ENCODE measurements around the gene GFPT2. TPM values are rescaled to one million over a fixed set of nuclear protein-coding genes. Genes with fewer than 3 reads are reported as not detected.

Gene GFPT2
- total and polyA plus RNA-seq, 2 of the 4 experiments (the other 2 are of a cell fraction): 20.3 to 20.8 TPM

DNA sequence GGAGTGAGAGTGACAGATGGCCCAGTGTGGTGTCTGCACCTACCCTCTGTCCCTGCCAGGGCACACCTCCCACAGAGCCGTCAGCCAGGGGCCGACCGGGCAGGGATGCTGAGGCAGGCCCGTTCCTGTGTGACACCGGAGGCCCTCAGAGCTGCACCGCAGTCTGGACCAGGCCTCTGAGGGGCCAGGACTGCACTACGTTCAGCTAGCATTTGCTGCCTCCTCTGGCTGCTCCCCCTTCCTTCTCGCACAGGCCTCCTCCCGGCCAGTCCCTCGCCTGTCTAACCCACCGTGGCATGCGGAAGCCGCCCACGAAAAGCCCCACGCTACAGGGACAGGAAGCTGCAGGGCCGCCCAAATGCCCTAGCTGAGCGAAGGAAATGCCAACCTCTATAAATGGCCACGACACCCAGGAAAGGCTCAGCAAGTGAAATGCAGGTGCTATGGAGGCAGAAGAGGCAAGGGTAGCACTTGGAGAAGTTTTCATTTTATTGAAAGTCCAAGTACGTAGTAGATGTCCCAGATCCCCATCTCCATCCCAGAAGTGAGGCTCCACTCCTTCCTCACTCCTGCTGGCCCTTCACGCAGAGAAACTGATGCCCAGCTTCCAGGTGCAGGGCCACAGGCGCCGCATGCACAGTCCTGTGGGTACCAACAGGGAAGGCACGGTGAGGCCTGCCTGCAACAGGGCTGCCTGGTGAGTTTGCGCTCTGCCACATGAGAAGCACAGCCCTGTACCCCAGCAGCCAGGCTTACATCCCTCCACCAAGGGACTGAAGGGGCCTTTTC, 99.9 kb downstream of the GFPT2 start:
- intact Hi-C loops (cut with micrococcal nuclease): no loop called here
- Histone ChIP-seq H3K4me1 (ENCODE audit: control insufficient read depth, insufficient read depth, low read length) (no peaks in the 10 kb centered on the region), H2AK5ac (ENCODE audit: low read depth, low read length) (no peak overlapping the region), H3K9me3 (ENCODE audit: control insufficient read depth, insufficient read depth, low read length) (peaks cover 75% of the 10 kb centered on the region), H2AK9ac (replicated peaks; ENCODE audit: low read depth, low read length, poor library complexity) (no peak overlapping the region), H4K5ac (ENCODE audit: low read depth, low read length) (no peak overlapping the region), H3K4me3 (ENCODE audit: insufficient read depth, low read depth, low read length) (no peak overlapping the region), H3K4me2 (ENCODE audit: low read depth, low read length) (no peak overlapping the region), H4K20me1 (ENCODE audit: insufficient read depth, low read length) (no peaks in the 10 kb centered on the region), H3K23ac (ENCODE audit: low read depth, low read length) (no peak overlapping the region), H3K9ac (ENCODE audit: low read depth, low read length) (no peak overlapping the region), H3K27me3 (ENCODE audit: control insufficient read depth, insufficient read depth, low read length) (no peaks in the 10 kb centered on the region), H3K27ac (ENCODE audit: insufficient read depth, low read length) (no peak overlapping the region), H4K8ac (ENCODE audit: low read depth in 2 of 2, low read length in 2 of 2) (no peak overlapping the region), H3K14ac (replicated peaks; ENCODE audit: low read depth, low read length) (no peak overlapping the region), H2BK5ac (ENCODE audit: low read depth, low read length, poor library complexity, severe bottlenecking) (no peak overlapping the region), H3K4ac (ENCODE audit: low read depth, low read length) (no peak overlapping the region), H2BK15ac (ENCODE audit: low read depth, low read length) (no peak overlapping the region), H2BK120ac (ENCODE audit: low read depth, low read length) (no peak overlapping the region), H3K18ac (ENCODE audit: low read depth, low read length) (no peak overlapping the region), H4K91ac (ENCODE audit: insufficient read depth, low read depth, low read length) (no peak overlapping the region), H3K36me3 (ENCODE audit: control insufficient read depth, insufficient read depth, low read length) (peaks cover 54% of the 10 kb centered on the region), H3K9me1 (ENCODE audit: insufficient read depth, low read length) (no peaks in the 10 kb centered on the region), H3K56ac (ENCODE audit: extremely low read depth, insufficient read depth, low read length) (no peak overlapping the region), H2BK20ac (ENCODE audit: low read depth, low read length) (no peak overlapping the region), H3K79me1 (ENCODE audit: low read depth in 1 of 2, low read length in 2 of 2) (no peaks in the 10 kb centered on the region), H2AFZ (replicated peaks; ENCODE audit: low read length, poor library complexity) (no peak overlapping the region)
- POLR2A ChIA-PET (ENCODE audit: unreplicated experiment): no interaction called here
- ATAC-seq (ENCODE audit: low read depth) (no peak), DNase-seq (no peak)
- CTCF ChIA-PET: no interaction called here
- 93% methylated on average over 12 of the region's 24 CpGs; no CpG with 5 or more reads in 1 of the 2 experiments for WGBS, 2 experiments (ENCODE audit: extremely low coverage in 2 of 2, insufficient read length in 1 of 2)
- in situ Hi-C loops (cut with MboI; ENCODE audit: low sequenced_read_pairs): no loop called here
- dilution Hi-C loops (cut with HindIII; ENCODE audit: low sequenced_read_pairs, unreplicated experiment): no loop called here
- no TSS peak for BruUV-seq (replicated peaks)
- TF ChIP-seq MXI1 (IDR thresholded peaks at IDR 0.05; ENCODE audit: borderline replicate concordance, low read depth, low read length): no peak
- no peak for TF ChIP-seq CEBPB (IDR thresholded peaks at IDR 0.05; ENCODE audit: low read depth, low read length)
- TF ChIP-seq MAFK (IDR thresholded peaks at IDR 0.05; ENCODE audit: low read depth, low read length): no peak
- no peak for TF ChIP-seq MAZ (IDR thresholded peaks at IDR 0.05; ENCODE audit: borderline replicate concordance, low read depth, low read length)
- TF ChIP-seq BHLHE40 (IDR thresholded peaks at IDR 0.05; ENCODE audit: low read depth, low read length): no peak
- TF ChIP-seq NFE2L2 (IDR thresholded peaks at IDR 0.05; ENCODE audit: low read depth, low read length): no peak
- TF ChIP-seq POLR2A (IDR thresholded peaks at IDR 0.05; ENCODE audit: low read depth, low read length): no peak
- no peak for TF ChIP-seq FOS (IDR thresholded peaks at IDR 0.05; ENCODE audit: low read depth, low read length)
- no peak for TF ChIP-seq RCOR1 (IDR thresholded peaks at IDR 0.05; ENCODE audit: insufficient replicate concordance, low read length)
- TF ChIP-seq CHD1 (IDR thresholded peaks at IDR 0.05; ENCODE audit: low read depth, low read length): no peak
- TF ChIP-seq, protein P1, sequence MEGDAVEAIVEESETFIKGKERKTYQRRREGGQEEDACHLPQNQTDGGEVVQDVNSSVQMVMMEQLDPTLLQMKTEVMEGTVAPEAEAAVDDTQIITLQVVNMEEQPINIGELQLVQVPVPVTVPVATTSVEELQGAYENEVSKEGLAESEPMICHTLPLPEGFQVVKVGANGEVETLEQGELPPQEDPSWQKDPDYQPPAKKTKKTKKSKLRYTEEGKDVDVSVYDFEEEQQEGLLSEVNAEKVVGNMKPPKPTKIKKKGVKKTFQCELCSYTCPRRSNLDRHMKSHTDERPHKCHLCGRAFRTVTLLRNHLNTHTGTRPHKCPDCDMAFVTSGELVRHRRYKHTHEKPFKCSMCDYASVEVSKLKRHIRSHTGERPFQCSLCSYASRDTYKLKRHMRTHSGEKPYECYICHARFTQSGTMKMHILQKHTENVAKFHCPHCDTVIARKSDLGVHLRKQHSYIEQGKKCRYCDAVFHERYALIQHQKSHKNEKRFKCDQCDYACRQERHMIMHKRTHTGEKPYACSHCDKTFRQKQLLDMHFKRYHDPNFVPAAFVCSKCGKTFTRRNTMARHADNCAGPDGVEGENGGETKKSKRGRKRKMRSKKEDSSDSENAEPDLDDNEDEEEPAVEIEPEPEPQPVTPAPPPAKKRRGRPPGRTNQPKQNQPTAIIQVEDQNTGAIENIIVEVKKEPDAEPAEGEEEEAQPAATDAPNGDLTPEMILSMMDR (conservative IDR thresholded peaks at IDR 0.05; ENCODE audit: low read depth, low read length): no peak
- TF ChIP-seq SMC3 (IDR thresholded peaks at IDR 0.05; ENCODE audit: low read depth, low read length): no peak

Measured in IMR-90 (cell line).